Keratinocyte (primary cell): Measurements from ENCODE around the gene PPP1CB. TPM values are rescaled to one million over a fixed set of nuclear protein-coding genes. Genes with fewer than 3 reads are reported as not detected.

Experiments used
- DNase-seq: peaks from one replicate; pipeline ENCODE4 v3.0.0-alpha.2; 2011; ENCODE audit warnings: low read depth, missing footprints, low spot score
- FAIRE-seq: peaks from 2 replicates; lab custom pipeline; 2011; peaks lifted over from hg19 to GRCh38; lab: Jason Lieb, UNC
- H2AFZ ChIP-seq: 2 replicates; pipeline ENCODE4 v1.6.0; 2012; ENCODE audit warnings: low read length, control low read depth, inconsistent platforms; ENCODE audit not compliant: control insufficient read depth
- H3K27ac ChIP-seq: 2 replicates; pipeline ENCODE4 v1.5.1; 2011; ENCODE audit warnings: low read length; ENCODE audit not compliant: control insufficient read depth, insufficient read depth
- H3K27me3 ChIP-seq: 3 replicates; pipeline ENCODE4 v1.6.0; 2011; ENCODE audit warnings: low read length; ENCODE audit not compliant: control insufficient read depth, insufficient read depth; ENCODE audit errors: extremely low read depth
- H3K36me3 ChIP-seq, 2 experiments: 2 replicates in 1 of 2; 3 replicates in 1 of 2; pipeline ENCODE4 v1.5.1; 2011; ENCODE audit warnings: low read length in 2 of 2, mild to moderate bottlenecking in 1 of 2; ENCODE audit not compliant: control insufficient read depth in 2 of 2, insufficient read depth in 2 of 2; ENCODE audit errors: extremely low read depth in 1 of 2
- H3K4me1 ChIP-seq: 3 replicates; pipeline ENCODE4 v1.5.1; 2011; ENCODE audit warnings: low read length; ENCODE audit not compliant: control insufficient read depth, insufficient read depth; ENCODE audit errors: extremely low read depth
- H3K4me2 ChIP-seq: 3 replicates; pipeline ENCODE4 v1.6.0; 2011; ENCODE audit warnings: low read depth, low read length; ENCODE audit not compliant: control insufficient read depth, insufficient read depth; ENCODE audit errors: extremely low read depth
- H3K4me3 ChIP-seq, 3 experiments: fragments of 200-600 bp in 1 of 3; sonication (generic) in 1 of 3; 2 replicates in 2 of 3; 3 replicates in 1 of 3; pipeline ENCODE4 v1.5.1; 2011 to 2016; ENCODE audit warnings: low read length in 3 of 3, mild to moderate bottlenecking in 3 of 3, control low read depth in 2 of 3, inconsistent platforms in 1 of 3, low read depth in 1 of 3, mixed read lengths in 1 of 3, mixed run types in 1 of 3, moderate library complexity in 1 of 3; ENCODE audit not compliant: control insufficient read depth in 2 of 3, insufficient read depth in 2 of 3; ENCODE audit errors: extremely low read depth in 1 of 3
- H3K79me2 ChIP-seq: 2 replicates; pipeline ENCODE4 v1.6.0; 2012; ENCODE audit warnings: low read length; ENCODE audit not compliant: control insufficient read depth, insufficient read depth
- H3K9ac ChIP-seq: 3 replicates; pipeline ENCODE4 v1.6.0; 2011; ENCODE audit warnings: low read length; ENCODE audit not compliant: control insufficient read depth, insufficient read depth; ENCODE audit errors: extremely low read depth
- H3K9me1 ChIP-seq: 3 replicates; pipeline ENCODE4 v1.6.0; 2011; ENCODE audit warnings: low read length; ENCODE audit not compliant: control insufficient read depth, insufficient read depth; ENCODE audit errors: extremely low read depth
- H3K9me3 ChIP-seq: 2 replicates; pipeline ENCODE4 v1.5.1; 2012; ENCODE audit warnings: low read depth, low read length; ENCODE audit not compliant: control insufficient read depth
- H4K20me1 ChIP-seq: 3 replicates; pipeline ENCODE4 v1.6.0; 2011; ENCODE audit warnings: low read length; ENCODE audit not compliant: control insufficient read depth, insufficient read depth; ENCODE audit errors: extremely low read depth
- CTCF ChIP-seq, 3 experiments: IDR thresholded peaks in 1 of 3; conservative IDR thresholded peaks in 1 of 3; optimal IDR thresholded peaks in 1 of 3; 2 replicates in 2 of 3; 3 replicates in 1 of 3; pipeline versions ENCODE3 to v1.5.1; 2011; ENCODE audit warnings: low read length in 3 of 3, mild to moderate bottlenecking in 3 of 3, moderate library complexity in 2 of 3, control low read depth in 1 of 3, inconsistent platforms in 1 of 3; ENCODE audit not compliant: insufficient read depth in 2 of 3; ENCODE audit errors: extremely low read depth in 1 of 3
- EZH2 ChIP-seq: IDR thresholded peaks from one replicate; pipeline ENCODE4 v1.6.1; 2012; ENCODE audit warnings: inconsistent platforms, mild to moderate bottlenecking, low read length, moderate library complexity
- dilution Hi-C: fragments of 300-500 bp; cut with MboI; formaldehyde crosslinking; loops from one replicate; pipeline ENCODE4 v1.7.0; 2020; ENCODE audit warnings: low sequenced_read_pairs; ENCODE audit not compliant: extremely low pct_ligation_motif_present
- polyA plus RNA-seq, 5 experiments: library from polyadenylated mRNA; depleted of rRNA in 3 of 5; stranded (reverse) in 3 of 5; stranded (forward) in 1 of 5; unstranded in 1 of 5; fragments of >200 nt; gene quantifications; 1 replicate in 1 of 5; 2 replicates in 3 of 5; 3 replicates in 1 of 5; pipeline versions ENCODE4 v1.2.1 to v1.2.3, GENCODE V29; 2011 to 2012; ENCODE audit warnings: missing spikeins in 2 of 5, low read depth in 1 of 5, low replicate concordance in 1 of 5

Gene PPP1CB
- polyA plus RNA-seq, 1 donor (not counting 4 experiments of a cell fraction or from before 2014, with no cell fraction given) = 157 TPM

DNA sequence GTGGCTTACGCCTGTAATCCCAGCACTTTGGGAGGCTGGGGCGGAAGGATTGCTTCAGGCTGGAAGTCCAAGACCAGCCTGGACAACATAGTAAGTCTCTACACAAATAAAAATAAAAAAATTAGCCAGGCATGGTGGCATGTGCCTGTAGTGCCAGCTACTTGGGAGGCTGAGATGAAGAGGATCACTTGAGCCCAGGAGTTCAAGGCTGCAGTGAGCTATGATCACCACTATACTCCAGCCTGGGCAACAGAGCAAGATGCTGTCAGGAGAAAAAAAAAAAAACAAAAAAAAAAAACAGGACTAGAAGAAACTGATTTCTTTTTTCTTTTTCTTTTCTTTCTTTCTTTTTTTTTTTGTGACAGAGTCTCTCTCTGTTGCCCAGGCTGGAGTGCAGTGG lies 72.6 kb downstream of the PPP1CB start:
- H3K9me1 ChIP-seq = no peaks in the 10 kb centered on the region
- no peaks in the 10 kb centered on the region for H3K9me3 ChIP-seq
- no peak overlapping the region for H3K4me3 ChIP-seq
- H3K36me3 ChIP-seq = no peaks in the 10 kb centered on the region
- DNase-seq (no peak), FAIRE-seq (no peak)
- no peaks in the 10 kb centered on the region for H3K27me3 ChIP-seq
- no peaks in the 10 kb centered on the region for H3K79me2 ChIP-seq
- no peak overlapping the region for H3K27ac ChIP-seq
- H4K20me1 ChIP-seq = no peaks in the 10 kb centered on the region
- no peaks in the 10 kb centered on the region for H3K4me1 ChIP-seq
- H3K9ac ChIP-seq = no peak overlapping the region
- no peak overlapping the region for H3K4me2 ChIP-seq
- H2AFZ ChIP-seq = no peak overlapping the region
- dilution Hi-C loops = no loop called here
- TF ChIP-seq CTCF (optimal IDR thresholded peaks at IDR 0.05 in 1 of 3, IDR thresholded peaks at IDR 0.05 in 1 of 3, conservative IDR thresholded peaks at IDR 0.05 in 1 of 3; ENCODE audit: extremely low read depth in 1 of 3, insufficient read depth in 2 of 3, low read length in 3 of 3) = no peak
- TF ChIP-seq EZH2 = no peak

- FAIRE-seq = no peak
- Histone ChIP-seq H3K27me3 (no peaks in the 10 kb centered on the region), H3K9ac (no peak overlapping the region), H2AFZ (no peak overlapping the region), H3K4me3 (no peak overlapping the region), H3K4me2 (no peak overlapping the region), H3K79me2 (no peaks in the 10 kb centered on the region), H3K27ac (no peak overlapping the region), H3K36me3 (no peaks in the 10 kb centered on the region), H3K9me3 (no peaks in the 10 kb centered on the region), H4K20me1 (no peaks in the 10 kb centered on the region), H3K9me1 (no peaks in the 10 kb centered on the region), H3K4me1 (no peaks in the 10 kb centered on the region)
- no peak for DNase-seq
- TF ChIP-seq EZH2 (no peak), CTCF (optimal IDR thresholded peaks at IDR 0.05 in 1 of 3, IDR thresholded peaks at IDR 0.05 in 1 of 3, conservative IDR thresholded peaks at IDR 0.05 in 1 of 3; ENCODE audit: extremely low read depth in 1 of 3, insufficient read depth in 2 of 3, low read length in 3 of 3) (no peak)
- dilution Hi-C loops = no loop called here
Measured at GRCh38 chr2:28824870-28825269, 73.2 kb downstream of the PPP1CB start.
